Spleen (tissue), 11 donors: ENCODE data around the gene CHPF. TPM values are rescaled to one million over a fixed set of nuclear protein-coding genes. Genes with fewer than 3 reads are reported as not detected.

Source experiments
- DNase-seq: peaks from one replicate; pipeline ENCODE4 v3.0.0-alpha.2; 2020
- H3K27ac ChIP-seq, 8 donors: fragments of 200-600 bp; sonication (generic) in 7 of 8; 1 replicate in 4 of 8; 2 replicates in 4 of 8; pipeline versions ENCODE4 v1.5.0 to v1.8.0; 2016 to 2021; ENCODE audit warnings: inconsistent platforms in 4 of 8, mild to moderate bottlenecking in 4 of 8, moderate library complexity in 1 of 8
- H3K27me3 ChIP-seq, 7 donors: fragments of 200-600 bp; sonication (generic) in 6 of 7; replicated peaks in 1 of 7; 1 replicate in 4 of 7; 2 replicates in 3 of 7; pipeline versions ENCODE4 v1.5.0 to v1.8.0; 2016 to 2021; ENCODE audit warnings: inconsistent platforms in 3 of 7, mild to moderate bottlenecking in 1 of 7
- H3K36me3 ChIP-seq, 6 donors: fragments of 200-600 bp; sonication (generic) in 5 of 6; 1 replicate in 4 of 6; 2 replicates in 2 of 6; pipeline versions ENCODE4 v1.5.0 to v1.8.0; 2016 to 2021; ENCODE audit warnings: inconsistent platforms in 2 of 6
- H3K4me1 ChIP-seq, 6 donors: fragments of 200-600 bp; sonication (generic) in 5 of 6; 1 replicate in 3 of 6; 2 replicates in 3 of 6; pipeline versions ENCODE4 v1.5.0 to v1.8.0; 2016 to 2021; ENCODE audit warnings: inconsistent platforms in 3 of 6
- H3K4me3 ChIP-seq, 8 donors: fragments of 200-600 bp; sonication (generic) in 7 of 8; 1 replicate in 4 of 8; 2 replicates in 4 of 8; pipeline versions ENCODE4 v1.5.0 to v1.8.0; 2016 to 2021; ENCODE audit warnings: inconsistent platforms in 4 of 8, mild to moderate bottlenecking in 4 of 8, moderate library complexity in 2 of 8
- H3K9me3 ChIP-seq, 8 donors: fragments of 200-600 bp; sonication (generic) in 7 of 8; 1 replicate in 4 of 8; 2 replicates in 4 of 8; pipeline versions ENCODE4 v1.5.0 to v1.8.0; 2016 to 2021; ENCODE audit warnings: inconsistent platforms in 4 of 8
- CTCF ChIP-seq, 11 experiments: fragments of 200-600 bp in 7 of 11; fragments of 450-650 bp in 4 of 11; sonication (generic) in 4 of 11; IDR thresholded peaks in 8 of 11; conservative IDR thresholded peaks in 3 of 11; 1 replicate in 7 of 11; 2 replicates in 4 of 11; pipeline versions ENCODE4 v1.4.0 to v1.8.0; 2016 to 2021; ENCODE audit warnings: antibody characterized with exemption in 11 of 11, inconsistent platforms in 4 of 11, mild to moderate bottlenecking in 1 of 11
- POLR2A ChIP-seq, 3 donors: fragments of 450-650 bp; IDR thresholded peaks; one replicate each; pipeline ENCODE4 v1.5.1; 2017; ENCODE audit warnings: antibody characterized with exemption in 3 of 3, mild to moderate bottlenecking in 1 of 3
- POLR2AphosphoS5 ChIP-seq, 3 donors: sonication (generic); formaldehyde crosslinking; IDR thresholded peaks; one replicate each; pipeline ENCODE4 v1.5.1; 2017; ENCODE audit warnings: antibody characterized with exemption in 3 of 3
- WGBS, 5 donors: extraction: QIAGEN DNeasy Blood & Tissue Kit in 3 of 5; methylation state at CpG; one replicate each; pipeline versions ENCODE4 v1.1.5 to v1.1.7; 2013 to 2018; 5-methylcytosine and 5-hydroxymethylcytosine counted together
- intact Hi-C: fragments of 100-400 bp; cut with DNase I; formaldehyde crosslinking; loops from one replicate; pipeline ENCODE4 v1.15.0; 2023; ENCODE audit warnings: low total_unique reads
- polyA plus RNA-seq, 3 donors: library from polyadenylated mRNA; stranded (reverse); fragments of 200-250 nt; gene quantifications; one replicate each; pipeline ENCODE4 v1.2.1, GENCODE V29; 2013
- total RNA-seq, 7 donors: library from RNA; depleted of rRNA in 3 of 7; stranded (reverse); fragments of >200 nt in 3 of 7; fragmentation: NEBNext Ultra II Directional in 4 of 7; extraction: Animal tissue kit (Norgen Biotek cat#: 25700) in 4 of 7; gene quantifications; one replicate each; pipeline versions ENCODE4 v1.1.0 to v1.2.1, GENCODE V29; 2016 to 2021
- donor health status: healthy with polysubstance abuse.
- donor health status: DM: no; HTN: no; CAD: no; lungs with moderate emphysema.
- donor health status: DM: no; HTN: no; CAD: no.
- donor health status: Bipolar disorder and iron deficiency.
- donor health status: healthy.
- donor health status: DM: no; HTN: no; CAD: no.
- donor health status: DM: yes; HTN: yes; CAD: no.

Gene CHPF
- total and polyA plus RNA-seq, 10 donors: 2.8 to 26.2 (median 13.2) TPM

GRCh38 chr2:219545943-219546352, 2.3 kb upstream of the CHPF start:
- H3K9me3 ChIP-seq: no peaks in the 10 kb centered on the region
- no peak for DNase-seq
- WGBS, 5 donors: 51 to 74% (median 63%) methylated on average over 4 of the region's 4 CpGs
- H3K27ac ChIP-seq: no peak overlapping the region
- TF ChIP-seq CTCF (IDR thresholded peaks at IDR 0.05 in 8 of 11, conservative IDR thresholded peaks at IDR 0.05 in 3 of 11): no peak
- no peak for TF ChIP-seq POLR2AphosphoS5 (IDR thresholded peaks at IDR 0.05)
- TF ChIP-seq POLR2A (IDR thresholded peaks at IDR 0.05): no peak
- H3K27me3 ChIP-seq: peaks cover 0 to 98% (median 8%) of the 10 kb centered on the region in 7 donors
- no peaks in the 10 kb centered on the region for H3K36me3 ChIP-seq
- intact Hi-C loops: no loop called here
- peaks cover 19 to 39% (median 35%) of the 10 kb centered on the region in 6 donors for H3K4me1 ChIP-seq
- no peak overlapping the region for H3K4me3 ChIP-seq

GRCh38 chr2:219545295-219545942, 1.8 kb upstream of the CHPF start:
- Histone ChIP-seq H3K9me3 (no peaks in the 10 kb centered on the region), H3K36me3 (peaks cover 0 to 5% (median 0%) of the 10 kb centered on the region in 6 donors), H3K27ac (no peak overlapping the region), H3K4me1 (peaks cover 19 to 40% (median 35%) of the 10 kb centered on the region in 6 donors), H3K27me3 (peaks cover 0 to 98% (median 7%) of the 10 kb centered on the region in 7 donors), H3K4me3 (no peak overlapping the region)
- intact Hi-C loops: no loop called here
- 75 to 96% (median 82%) methylated on average over 3 of the region's 3 CpGs for WGBS, 5 donors
- TF ChIP-seq CTCF (IDR thresholded peaks at IDR 0.05 in 8 of 11, conservative IDR thresholded peaks at IDR 0.05 in 3 of 11) (no peak), POLR2A (IDR thresholded peaks at IDR 0.05) (no peak), POLR2AphosphoS5 (IDR thresholded peaks at IDR 0.05) (no peak)
- DNase-seq: no peak

GRCh38 chr2:219544567-219544966, 958 bp upstream of the CHPF start:
- peaks cover 0 to 13% (median 4%) of the 10 kb centered on the region in 6 donors for H3K36me3 ChIP-seq
- H3K27ac ChIP-seq: peak overlapping the region in 2 of 8 donors; percentile 55 to 82
- H3K9me3 ChIP-seq: no peaks in the 10 kb centered on the region
- intact Hi-C loops: loop anchor here (5.0 kb wide), 1 partner anchor 98 kb away; no protein-coding TSS in a partner anchor
- WGBS, 5 donors: 47 to 61% (median 49%) methylated on average over 9 of the region's 9 CpGs
- DNase-seq: peak; percentile 79
- peaks cover 0 to 98% (median 7%) of the 10 kb centered on the region in 7 donors for H3K27me3 ChIP-seq
- no peak for TF ChIP-seq CTCF (IDR thresholded peaks at IDR 0.05 in 8 of 11, conservative IDR thresholded peaks at IDR 0.05 in 3 of 11)
- TF ChIP-seq POLR2AphosphoS5 (IDR thresholded peaks at IDR 0.05): no peak
- TF ChIP-seq POLR2A (IDR thresholded peaks at IDR 0.05): no peak
- H3K4me3 ChIP-seq: peak overlapping the region in 4 of 8 donors; percentile 73 to 83 (median 78)
- peaks cover 19 to 40% (median 35%) of the 10 kb centered on the region in 6 donors for H3K4me1 ChIP-seq

- Histone ChIP-seq H3K36me3 (peaks cover 0 to 20% (median 6%) of the 10 kb centered on the region in 6 donors), H3K4me3 (peak overlapping the region; percentile 36 to 83 (median 76)), H3K9me3 (no peaks in the 10 kb centered on the region), H3K27me3 (peaks cover 0 to 100% (median 7%) of the 10 kb centered on the region in 7 donors), H3K27ac (peak overlapping the region; percentile 3 to 87 (median 84)), H3K4me1 (peaks cover 19 to 40% (median 35%) of the 10 kb centered on the region in 6 donors)
- DNase-seq: no peak
- WGBS, 5 donors: 0 to 1% (median 0%) methylated on average over 27 to 66 of the region's 66 CpGs
- intact Hi-C loops: loop anchor here (5.0 kb wide), 1 partner anchor 99 kb away; no protein-coding TSS in a partner anchor
- peak in 1 of 11 experiments; percentile 11 for TF ChIP-seq CTCF (IDR thresholded peaks at IDR 0.05 in 8 of 11, conservative IDR thresholded peaks at IDR 0.05 in 3 of 11)
- TF ChIP-seq POLR2A (IDR thresholded peaks at IDR 0.05): no peak
- peak in 1 of 3 donors; percentile 2 for TF ChIP-seq POLR2AphosphoS5 (IDR thresholded peaks at IDR 0.05)
Measured at GRCh38 chr2:219542931-219543595, 546 bp downstream of the CHPF start.
